HEK293 (cell line): ENCODE results near the gene POGLUT2.

Experiments used
- CTCF ChIA-PET: fragments of 350-600 bp; formaldehyde crosslinking; extraction: SDS; loops from one replicate; lab custom pipeline; 2021; ENCODE audit warnings: antibody characterized with exemption; lab: Yijun Ruan, JAX
- POLR2A ChIA-PET: fragments of 300-600 bp; formaldehyde crosslinking; extraction: SDS; loops from one replicate; lab custom pipeline; 2020; ENCODE audit warnings: antibody characterized with exemption, inconsistent platforms; lab: Yijun Ruan, JAX
- H3K27ac ChIP-seq: fragments of 200-500 bp; sonication (Bioruptor generic); 2 replicates; pipeline ENCODE4 v1.5.1; 2014; ENCODE audit warnings: low read depth, low read length, control low read depth, inconsistent platforms; ENCODE audit errors: extremely low read depth
- H3K36me3 ChIP-seq, 2 experiments: fragments of 200-500 bp in 1 of 2; sonication (Bioruptor generic) in 1 of 2; 1 replicate in 1 of 2; 2 replicates in 1 of 2; pipeline ENCODE4 v1.5.1; 2014 to 2017; ENCODE audit warnings: inconsistent platforms in 2 of 2, low read length in 2 of 2; ENCODE audit not compliant: control insufficient read depth in 2 of 2, insufficient read depth in 1 of 2
- H3K4me1 ChIP-seq: fragments of 200-500 bp; sonication (Bioruptor generic); 2 replicates; pipeline ENCODE4 v1.5.1; 2014; ENCODE audit warnings: mild to moderate bottlenecking, low read length, inconsistent platforms; ENCODE audit not compliant: control insufficient read depth, insufficient read depth
- H3K4me3 ChIP-seq: 2 replicates; pipeline ENCODE4 v1.5.1; 2011; ENCODE audit warnings: low read depth, mild to moderate bottlenecking, control low read depth, low read length, moderate library complexity
- H3K9me3 ChIP-seq: fragments of 200-500 bp; sonication (Bioruptor generic); 2 replicates; pipeline ENCODE4 v1.5.1; 2014; ENCODE audit warnings: low read depth, low read length, inconsistent platforms; ENCODE audit not compliant: control insufficient read depth, insufficient read depth
- OVOL3 ChIP-seq: fragments of 450-650 bp; formaldehyde crosslinking; IDR thresholded peaks from 2 replicates; pipeline ENCODE4 v1.5.1; 2016; ENCODE audit warnings: missing biosample characterization, missing genetic modification characterization
- PRDM10 ChIP-seq: fragments of 450-650 bp; formaldehyde crosslinking; IDR thresholded peaks from 2 replicates; pipeline ENCODE4 v1.5.1; 2016; ENCODE audit warnings: missing biosample characterization, missing genetic modification characterization
- TCF7L2 ChIP-seq: IDR thresholded peaks from 2 replicates; pipeline ENCODE4 v1.6.1; 2011; ENCODE audit warnings: low read depth, mild to moderate bottlenecking, inconsistent platforms, low read length, moderate library complexity, borderline replicate concordance
- TSHZ1 ChIP-seq: fragments of 450-650 bp; formaldehyde crosslinking; IDR thresholded peaks from 2 replicates; pipeline ENCODE4 v1.5.1; 2016; ENCODE audit warnings: missing biosample characterization, missing genetic modification characterization, borderline replicate concordance
- ZBTB44 ChIP-seq: fragments of 450-650 bp; IDR thresholded peaks from 2 replicates; pipeline ENCODE4 v1.5.1; 2018; ENCODE audit warnings: missing biosample characterization, mild to moderate bottlenecking, missing genetic modification characterization
- ZFP37 ChIP-seq: fragments of 450-650 bp; formaldehyde crosslinking; IDR thresholded peaks from 2 replicates; pipeline ENCODE4 v1.5.1; 2016; ENCODE audit warnings: missing biosample characterization, missing genetic modification characterization
- ZNF292 ChIP-seq: fragments of 450-650 bp; formaldehyde crosslinking; IDR thresholded peaks from 2 replicates; pipeline ENCODE4 v1.5.1; 2016; ENCODE audit warnings: low read depth, missing biosample characterization, missing genetic modification characterization, borderline replicate concordance
- ZNF311 ChIP-seq: fragments of 450-650 bp; formaldehyde crosslinking; IDR thresholded peaks from 2 replicates; pipeline ENCODE4 v1.5.1; 2017; ENCODE audit warnings: missing biosample characterization, missing genetic modification characterization, borderline replicate concordance
- ZNF324 ChIP-seq: fragments of 450-650 bp; formaldehyde crosslinking; IDR thresholded peaks from 2 replicates; pipeline ENCODE4 v1.5.1; 2016; ENCODE audit warnings: missing biosample characterization, missing genetic modification characterization
- ZNF623 ChIP-seq: fragments of 450-650 bp; formaldehyde crosslinking; IDR thresholded peaks from 2 replicates; pipeline ENCODE4 v1.5.1; 2016; ENCODE audit warnings: missing biosample characterization, missing genetic modification characterization
- ZNF654 ChIP-seq: fragments of 450-650 bp; formaldehyde crosslinking; IDR thresholded peaks from 2 replicates; pipeline ENCODE4 v1.5.1; 2016; ENCODE audit warnings: low read depth, missing biosample characterization, missing genetic modification characterization
- ZNF785 ChIP-seq: fragments of 450-650 bp; formaldehyde crosslinking; IDR thresholded peaks from 2 replicates; pipeline ENCODE4 v1.5.1; 2016; ENCODE audit warnings: missing biosample characterization, missing genetic modification characterization
- ZSCAN16 ChIP-seq: fragments of 450-650 bp; formaldehyde crosslinking; IDR thresholded peaks from 2 replicates; pipeline ENCODE4 v1.5.1; 2016; ENCODE audit warnings: missing biosample characterization, missing genetic modification characterization
- TF ChIP-seq, protein P1 (sequence below): fragments of 450-650 bp; formaldehyde crosslinking; conservative IDR thresholded peaks from 2 replicates; pipeline ENCODE4 v1.5.1; 2016; ENCODE audit warnings: low read depth, missing biosample characterization, missing genetic modification characterization
- TF ChIP-seq, protein P2 (sequence below): fragments of 450-650 bp; formaldehyde crosslinking; IDR thresholded peaks from 2 replicates; pipeline ENCODE4 v1.5.1; 2017; ENCODE audit warnings: missing biosample characterization, missing genetic modification characterization
- TF ChIP-seq, protein P3 (sequence below): fragments of 450-650 bp; formaldehyde crosslinking; IDR thresholded peaks from 2 replicates; pipeline ENCODE4 v1.5.1; 2016; ENCODE audit warnings: missing biosample characterization, missing genetic modification characterization
- TF ChIP-seq, protein P4 (sequence below): fragments of 450-650 bp; formaldehyde crosslinking; optimal IDR thresholded peaks from 2 replicates; pipeline ENCODE3; 2016; ENCODE audit warnings: missing biosample characterization, mild to moderate bottlenecking, missing genetic modification characterization

POGLUT2 gene

GRCh38 chr13:102845630-102846260 lies 47.0 kb upstream of the POGLUT2 start, which contains the start of gene ERCC5 (continued):
- TF ChIP-seq, protein P1, sequence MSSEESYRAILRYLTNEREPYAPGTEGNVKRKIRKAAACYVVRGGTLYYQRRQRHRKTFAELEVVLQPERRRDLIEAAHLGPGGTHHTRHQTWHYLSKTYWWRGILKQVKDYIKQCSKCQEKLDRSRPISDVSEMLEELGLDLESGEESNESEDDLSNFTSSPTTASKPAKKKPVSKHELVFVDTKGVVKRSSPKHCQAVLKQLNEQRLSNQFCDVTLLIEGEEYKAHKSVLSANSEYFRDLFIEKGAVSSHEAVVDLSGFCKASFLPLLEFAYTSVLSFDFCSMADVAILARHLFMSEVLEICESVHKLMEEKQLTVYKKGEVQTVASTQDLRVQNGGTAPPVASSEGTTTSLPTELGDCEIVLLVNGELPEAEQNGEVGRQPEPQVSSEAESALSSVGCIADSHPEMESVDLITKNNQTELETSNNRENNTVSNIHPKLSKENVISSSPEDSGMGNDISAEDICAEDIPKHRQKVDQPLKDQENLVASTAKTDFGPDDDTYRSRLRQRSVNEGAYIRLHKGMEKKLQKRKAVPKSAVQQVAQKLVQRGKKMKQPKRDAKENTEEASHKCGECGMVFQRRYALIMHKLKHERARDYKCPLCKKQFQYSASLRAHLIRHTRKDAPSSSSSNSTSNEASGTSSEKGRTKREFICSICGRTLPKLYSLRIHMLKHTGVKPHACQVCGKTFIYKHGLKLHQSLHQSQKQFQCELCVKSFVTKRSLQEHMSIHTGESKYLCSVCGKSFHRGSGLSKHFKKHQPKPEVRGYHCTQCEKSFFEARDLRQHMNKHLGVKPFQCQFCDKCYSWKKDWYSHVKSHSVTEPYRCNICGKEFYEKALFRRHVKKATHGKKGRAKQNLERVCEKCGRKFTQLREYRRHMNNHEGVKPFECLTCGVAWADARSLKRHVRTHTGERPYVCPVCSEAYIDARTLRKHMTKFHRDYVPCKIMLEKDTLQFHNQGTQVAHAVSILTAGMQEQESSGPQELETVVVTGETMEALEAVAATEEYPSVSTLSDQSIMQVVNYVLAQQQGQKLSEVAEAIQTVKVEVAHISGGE = peak; percentile 93
- TF ChIP-seq PRDM10 (tag by site-specific recombination) (peak; percentile 97), TSHZ1 (tag by site-specific recombination) (no peak)
- TF ChIP-seq, all 188 proteins: peak for 61

DNA sequence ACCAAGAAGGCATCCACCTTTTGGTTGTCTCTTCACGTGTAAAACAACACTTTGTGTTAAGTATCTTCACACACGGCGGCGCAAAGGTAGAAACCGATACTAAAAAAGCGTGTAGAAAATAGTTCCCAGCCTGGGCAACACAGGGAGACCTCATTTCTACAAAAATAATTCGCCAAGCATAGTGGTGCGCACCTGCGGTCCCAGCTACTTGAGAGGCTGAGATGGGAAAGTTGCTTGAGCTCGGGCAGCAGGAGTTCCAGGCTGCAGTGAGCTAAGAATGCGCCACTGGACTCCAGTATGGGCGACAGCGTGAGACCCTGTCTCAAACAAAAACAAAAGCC lies 46.5 kb upstream of the POGLUT2 start:
- H3K36me3 ChIP-seq = peaks cover 0 to 10% of the 10 kb centered on the region in 2 experiments; a peak in 1 of 3 replicates
- H3K27ac ChIP-seq = no peak overlapping the region
- no peaks in the 10 kb centered on the region for H3K4me1 ChIP-seq
- no peak for TF ChIP-seq ZBTB44 (tag by site-specific recombination)
- no peak for TF ChIP-seq ZNF324 (tag by site-specific recombination)
- TF ChIP-seq, protein P2, sequence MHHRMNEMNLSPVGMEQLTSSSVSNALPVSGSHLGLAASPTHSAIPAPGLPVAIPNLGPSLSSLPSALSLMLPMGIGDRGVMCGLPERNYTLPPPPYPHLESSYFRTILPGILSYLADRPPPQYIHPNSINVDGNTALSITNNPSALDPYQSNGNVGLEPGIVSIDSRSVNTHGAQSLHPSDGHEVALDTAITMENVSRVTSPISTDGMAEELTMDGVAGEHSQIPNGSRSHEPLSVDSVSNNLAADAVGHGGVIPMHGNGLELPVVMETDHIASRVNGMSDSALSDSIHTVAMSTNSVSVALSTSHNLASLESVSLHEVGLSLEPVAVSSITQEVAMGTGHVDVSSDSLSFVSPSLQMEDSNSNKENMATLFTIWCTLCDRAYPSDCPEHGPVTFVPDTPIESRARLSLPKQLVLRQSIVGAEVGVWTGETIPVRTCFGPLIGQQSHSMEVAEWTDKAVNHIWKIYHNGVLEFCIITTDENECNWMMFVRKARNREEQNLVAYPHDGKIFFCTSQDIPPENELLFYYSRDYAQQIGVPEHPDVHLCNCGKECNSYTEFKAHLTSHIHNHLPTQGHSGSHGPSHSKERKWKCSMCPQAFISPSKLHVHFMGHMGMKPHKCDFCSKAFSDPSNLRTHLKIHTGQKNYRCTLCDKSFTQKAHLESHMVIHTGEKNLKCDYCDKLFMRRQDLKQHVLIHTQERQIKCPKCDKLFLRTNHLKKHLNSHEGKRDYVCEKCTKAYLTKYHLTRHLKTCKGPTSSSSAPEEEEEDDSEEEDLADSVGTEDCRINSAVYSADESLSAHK (tag by site-specific recombination) = no peak
- TF ChIP-seq ZNF785 (tag by site-specific recombination) = no peak
- no peak for TF ChIP-seq ZFP37 (tag by site-specific recombination)
- TF ChIP-seq OVOL3 (tag by site-specific recombination) = no peak
- no peak for TF ChIP-seq ZNF654 (tag by site-specific recombination)
- TF ChIP-seq ZNF292 (tag by site-specific recombination) = no peak
- TF ChIP-seq, protein P3, sequence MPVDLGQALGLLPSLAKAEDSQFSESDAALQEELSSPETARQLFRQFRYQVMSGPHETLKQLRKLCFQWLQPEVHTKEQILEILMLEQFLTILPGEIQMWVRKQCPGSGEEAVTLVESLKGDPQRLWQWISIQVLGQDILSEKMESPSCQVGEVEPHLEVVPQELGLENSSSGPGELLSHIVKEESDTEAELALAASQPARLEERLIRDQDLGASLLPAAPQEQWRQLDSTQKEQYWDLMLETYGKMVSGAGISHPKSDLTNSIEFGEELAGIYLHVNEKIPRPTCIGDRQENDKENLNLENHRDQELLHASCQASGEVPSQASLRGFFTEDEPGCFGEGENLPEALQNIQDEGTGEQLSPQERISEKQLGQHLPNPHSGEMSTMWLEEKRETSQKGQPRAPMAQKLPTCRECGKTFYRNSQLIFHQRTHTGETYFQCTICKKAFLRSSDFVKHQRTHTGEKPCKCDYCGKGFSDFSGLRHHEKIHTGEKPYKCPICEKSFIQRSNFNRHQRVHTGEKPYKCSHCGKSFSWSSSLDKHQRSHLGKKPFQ (tag by site-specific recombination) = no peak
- no peak for TF ChIP-seq ZNF311
- no peak for TF ChIP-seq TCF7L2
- TF ChIP-seq ZNF623 = no peak
- TF ChIP-seq, protein P4, sequence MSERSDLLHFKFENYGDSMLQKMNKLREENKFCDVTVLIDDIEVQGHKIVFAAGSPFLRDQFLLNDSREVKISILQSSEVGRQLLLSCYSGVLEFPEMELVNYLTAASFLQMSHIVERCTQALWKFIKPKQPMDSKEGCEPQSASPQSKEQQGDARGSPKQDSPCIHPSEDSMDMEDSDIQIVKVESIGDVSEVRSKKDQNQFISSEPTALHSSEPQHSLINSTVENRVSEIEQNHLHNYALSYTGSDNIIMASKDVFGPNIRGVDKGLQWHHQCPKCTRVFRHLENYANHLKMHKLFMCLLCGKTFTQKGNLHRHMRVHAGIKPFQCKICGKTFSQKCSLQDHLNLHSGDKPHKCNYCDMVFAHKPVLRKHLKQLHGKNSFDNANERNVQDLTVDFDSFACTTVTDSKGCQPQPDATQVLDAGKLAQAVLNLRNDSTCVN (tag by site-specific recombination) = no peak
- no peak for TF ChIP-seq ZSCAN16 (tag by site-specific recombination)
- TF ChIP-seq, all 188 proteins: peak for 0
- H3K4me3 ChIP-seq = peak overlapping the region; percentile 97
- H3K9me3 ChIP-seq = no peaks in the 10 kb centered on the region
- CTCF ChIA-PET = interaction anchor here (0.5 to 0.7 kb wide), 3 partner anchors 23 to 293 kb away, joined by 3 to 4 read pairs (median 3); no protein-coding TSS in a partner anchor
- POLR2A ChIA-PET = interaction anchor here (0.6 to 2.6 kb wide), 5 partner anchors 47 to 277 kb away, joined by 3 to 33 read pairs (median 9); partner anchors contain the start of genes BIVM, POGLUT2, TEX30 and TPP2
